ENCODE data around the gene GRK6.

The GRK6 gene

GRCh38 chr5:177427211-177427822, 841 bp downstream of the GRK6 start:
- no peak for DNase-seq

- no peak for DNase-seq
Observed at GRCh38 chr5:177427919-177428573, 1.6 kb downstream of the GRK6 start.

- no peak for DNase-seq
Observed at GRCh38 chr5:177428574-177429217, 2.2 kb downstream of the GRK6 start.

GRCh38 chr5:177429248-177430040, 3.0 kb downstream of the GRK6 start:
- no peak for DNase-seq

- DNase-seq, result no peak
Observed at GRCh38 chr5:177430140-177430951, 3.9 kb downstream of the GRK6 start.

GRCh38 chr5:177430972-177431316, 4.5 kb downstream of the GRK6 start:
- DNase-seq, result no peak

GRCh38 chr5:177431317-177432142, 5.1 kb downstream of the GRK6 start:
- no peak for DNase-seq

- DNase-seq, result no peak
Observed at GRCh38 chr5:177432143-177432838, 5.8 kb downstream of the GRK6 start.

GRCh38 chr5:177432839-177433657, 6.6 kb downstream of the GRK6 start:
- no peak for DNase-seq

- DNase-seq, result no peak
Observed at GRCh38 chr5:177433658-177434217, 7.3 kb downstream of the GRK6 start.

- DNase-seq, result no peak
Observed at GRCh38 chr5:177434437-177434836, 8.0 kb downstream of the GRK6 start.

GRCh38 chr5:177434942-177435738, 8.7 kb downstream of the GRK6 start:
- DNase-seq, result no peak

GRCh38 chr5:177435847-177436536, 9.5 kb downstream of the GRK6 start:
- no peak for DNase-seq

GRCh38 chr5:177437623-177438022, 11.1 kb downstream of the GRK6 start:
- DNase-seq, result no peak

GRCh38 chr5:177438468-177438867, 12.0 kb downstream of the GRK6 start:
- DNase-seq, result no peak

- no peak for DNase-seq
Observed at GRCh38 chr5:177439518-177440053, 13.1 kb downstream of the GRK6 start.

- DNase-seq, result no peak
Observed at GRCh38 chr5:177440211-177440989, 13.9 kb downstream of the GRK6 start.
